ENCODE measurements around the gene LRRIQ1. TPM values are rescaled to one million over a fixed set of nuclear protein-coding genes. Genes with fewer than 3 reads are reported as not detected.
"Not testable (repeated sequence)": the region's sequence is repeated elsewhere in the genome, so short reads cannot be mapped to it uniquely, and the experiment has no call there.

The LRRIQ1 gene
- total RNA-seq, 1 experiment from 2014 or later: 3.4 TPM

GRCh38 chr12:85004204-85004603 lies 31.9 kb upstream of the LRRIQ1 start:
- ChIA-PET POLR2A (ENCODE audit: low non-redundant PET) (no interaction called here), CTCF (no interaction called here)
- no peak overlapping the region for H3K4me3 ChIP-seq (ENCODE audit: low read depth, low read length, poor library complexity, severe bottlenecking)
- no peaks in the 10 kb centered on the region for H3K36me3 ChIP-seq (ENCODE audit: insufficient read depth, low read length, poor library complexity, severe bottlenecking)
- intact Hi-C loops (cut with micrococcal nuclease; ENCODE audit: unreplicated experiment): no loop called here
- no TSS peak for BruUV-seq (replicated peaks)
- no peaks in the 10 kb centered on the region for H3K4me1 ChIP-seq (ENCODE audit: insufficient read depth, low read length, poor library complexity, severe bottlenecking)
- TF ChIP-seq EZH2 (IDR thresholded peaks at IDR 0.05; ENCODE audit: borderline replicate concordance, low read depth, low read length, poor library complexity, severe bottlenecking): no peak
- TF ChIP-seq, protein P1, sequence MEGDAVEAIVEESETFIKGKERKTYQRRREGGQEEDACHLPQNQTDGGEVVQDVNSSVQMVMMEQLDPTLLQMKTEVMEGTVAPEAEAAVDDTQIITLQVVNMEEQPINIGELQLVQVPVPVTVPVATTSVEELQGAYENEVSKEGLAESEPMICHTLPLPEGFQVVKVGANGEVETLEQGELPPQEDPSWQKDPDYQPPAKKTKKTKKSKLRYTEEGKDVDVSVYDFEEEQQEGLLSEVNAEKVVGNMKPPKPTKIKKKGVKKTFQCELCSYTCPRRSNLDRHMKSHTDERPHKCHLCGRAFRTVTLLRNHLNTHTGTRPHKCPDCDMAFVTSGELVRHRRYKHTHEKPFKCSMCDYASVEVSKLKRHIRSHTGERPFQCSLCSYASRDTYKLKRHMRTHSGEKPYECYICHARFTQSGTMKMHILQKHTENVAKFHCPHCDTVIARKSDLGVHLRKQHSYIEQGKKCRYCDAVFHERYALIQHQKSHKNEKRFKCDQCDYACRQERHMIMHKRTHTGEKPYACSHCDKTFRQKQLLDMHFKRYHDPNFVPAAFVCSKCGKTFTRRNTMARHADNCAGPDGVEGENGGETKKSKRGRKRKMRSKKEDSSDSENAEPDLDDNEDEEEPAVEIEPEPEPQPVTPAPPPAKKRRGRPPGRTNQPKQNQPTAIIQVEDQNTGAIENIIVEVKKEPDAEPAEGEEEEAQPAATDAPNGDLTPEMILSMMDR (conservative IDR thresholded peaks at IDR 0.05; ENCODE audit: low read depth, low read length): no peak
- H3K9me3 ChIP-seq (ENCODE audit: low read depth, low read length, poor library complexity, severe bottlenecking): no peaks in the 10 kb centered on the region
- H3K27me3 ChIP-seq (replicated peaks; ENCODE audit: insufficient read depth, low read depth, low read length, poor library complexity): no peaks in the 10 kb centered on the region
- no peak overlapping the region for H3K27ac ChIP-seq (ENCODE audit: low read depth, low read length, poor library complexity, severe bottlenecking)
- DNase-seq (ENCODE audit: low spot score): no peak

DNA sequence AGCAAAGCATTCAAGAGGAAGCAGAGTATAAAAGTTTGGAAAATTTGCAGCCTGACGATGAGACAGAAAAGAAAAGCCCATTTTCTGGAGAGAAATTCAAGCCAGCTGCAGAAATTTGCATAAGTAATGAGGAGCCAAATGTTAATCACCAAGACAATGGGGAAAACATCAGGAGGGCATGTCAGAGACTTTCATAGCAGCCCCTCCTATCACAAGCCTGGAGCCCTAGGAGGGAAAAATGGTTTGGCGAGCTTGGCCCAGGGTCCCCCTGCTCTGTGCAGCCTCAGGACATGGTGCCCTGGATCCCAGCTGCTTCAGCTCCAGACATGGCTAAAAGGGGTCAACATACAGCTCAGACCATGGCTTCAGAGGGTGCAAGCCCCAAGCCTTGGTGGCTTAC lies 31.1 kb upstream of the LRRIQ1 start:
- H3K4me3 ChIP-seq (ENCODE audit: low read depth, low read length, poor library complexity, severe bottlenecking); BruUV-seq (replicated peaks): not testable (repeated sequence)

GRCh38 chr12:85005615-85006014 lies 30.5 kb upstream of the LRRIQ1 start:
- no peaks in the 10 kb centered on the region for H3K36me3 ChIP-seq (ENCODE audit: insufficient read depth, low read length, poor library complexity, severe bottlenecking)
- POLR2A ChIA-PET (ENCODE audit: low non-redundant PET): no interaction called here
- no peaks in the 10 kb centered on the region for H3K27me3 ChIP-seq (replicated peaks; ENCODE audit: insufficient read depth, low read depth, low read length, poor library complexity)
- no TSS peak for BruUV-seq (replicated peaks)
- no peak overlapping the region for H3K27ac ChIP-seq (ENCODE audit: low read depth, low read length, poor library complexity, severe bottlenecking)
- no peaks in the 10 kb centered on the region for H3K4me1 ChIP-seq (ENCODE audit: insufficient read depth, low read length, poor library complexity, severe bottlenecking)
- no peak for DNase-seq (ENCODE audit: low spot score)
- TF ChIP-seq, protein P1 (conservative IDR thresholded peaks at IDR 0.05; ENCODE audit: low read depth, low read length): no peak
- no peak for TF ChIP-seq EZH2 (IDR thresholded peaks at IDR 0.05; ENCODE audit: borderline replicate concordance, low read depth, low read length, poor library complexity, severe bottlenecking)
- no peak overlapping the region for H3K4me3 ChIP-seq (ENCODE audit: low read depth, low read length, poor library complexity, severe bottlenecking)
- intact Hi-C loops (cut with micrococcal nuclease; ENCODE audit: unreplicated experiment): no loop called here
- H3K9me3 ChIP-seq (ENCODE audit: low read depth, low read length, poor library complexity, severe bottlenecking): no peaks in the 10 kb centered on the region
- CTCF ChIA-PET: no interaction called here

More for the DNA sequence above, 31.1 kb upstream of the LRRIQ1 start:
- CTCF ChIA-PET; DNase-seq (ENCODE audit: low spot score); H3K36me3 ChIP-seq (ENCODE audit: insufficient read depth, low read length, poor library complexity, severe bottlenecking); H3K9me3 ChIP-seq (ENCODE audit: low read depth, low read length, poor library complexity, severe bottlenecking); H3K4me1 ChIP-seq (ENCODE audit: insufficient read depth, low read length, poor library complexity, severe bottlenecking); POLR2A ChIA-PET (ENCODE audit: low non-redundant PET); H3K27ac ChIP-seq (ENCODE audit: low read depth, low read length, poor library complexity, severe bottlenecking); H3K27me3 ChIP-seq (replicated peaks; ENCODE audit: insufficient read depth, low read depth, low read length, poor library complexity); intact Hi-C loops (cut with micrococcal nuclease; ENCODE audit: unreplicated experiment): not testable (repeated sequence)

DNA sequence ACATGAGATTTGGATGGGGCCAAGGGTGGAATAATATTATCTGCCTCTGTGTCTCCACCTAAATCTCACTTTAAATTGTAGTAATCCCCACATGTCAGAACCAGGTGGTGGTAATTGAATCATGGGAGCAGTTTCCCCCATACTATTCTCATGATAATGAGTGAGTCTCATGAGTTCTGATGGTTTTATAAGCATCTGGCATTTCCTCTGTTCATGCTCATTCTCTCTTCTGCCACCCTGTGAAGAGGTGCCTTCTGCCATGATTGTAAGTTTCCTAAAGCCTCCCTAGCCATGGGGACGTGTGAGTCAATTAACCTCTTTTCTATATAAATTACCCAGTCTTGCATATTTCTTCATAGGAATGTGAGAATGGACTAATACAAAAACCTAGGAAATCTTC lies 29.9 kb upstream of the LRRIQ1 start:
- Histone ChIP-seq H3K27ac (ENCODE audit: low read depth, low read length, poor library complexity, severe bottlenecking) (no peak overlapping the region), H3K36me3 (ENCODE audit: insufficient read depth, low read length, poor library complexity, severe bottlenecking) (no peaks in the 10 kb centered on the region), H3K27me3 (replicated peaks; ENCODE audit: insufficient read depth, low read depth, low read length, poor library complexity) (no peaks in the 10 kb centered on the region), H3K4me1 (ENCODE audit: insufficient read depth, low read length, poor library complexity, severe bottlenecking) (no peaks in the 10 kb centered on the region), H3K9me3 (ENCODE audit: low read depth, low read length, poor library complexity, severe bottlenecking) (no peaks in the 10 kb centered on the region), H3K4me3 (ENCODE audit: low read depth, low read length, poor library complexity, severe bottlenecking) (no peak overlapping the region)
- intact Hi-C loops (cut with micrococcal nuclease; ENCODE audit: unreplicated experiment): no loop called here
- ChIA-PET CTCF (no interaction called here), POLR2A (ENCODE audit: low non-redundant PET) (no interaction called here)
- TF ChIP-seq, protein P1 (conservative IDR thresholded peaks at IDR 0.05; ENCODE audit: low read depth, low read length): no peak
- TF ChIP-seq EZH2 (IDR thresholded peaks at IDR 0.05; ENCODE audit: borderline replicate concordance, low read depth, low read length, poor library complexity, severe bottlenecking): no peak
- DNase-seq (ENCODE audit: low spot score): peak; percentile 63
- BruUV-seq (replicated peaks): no TSS peak
